Chondrocyte (in vitro differentiated cells): ENCODE data around the gene CRYBB1. TPM values are rescaled to one million over a fixed set of nuclear protein-coding genes. Genes with fewer than 3 reads are reported as not detected.
A peak's percentile ranks its signal among the peaks of the same experiment; 100 is the strongest.
"Not testable (repeated sequence)": the region's sequence is repeated elsewhere in the genome, so short reads cannot be mapped to it uniquely, and the experiment has no call there.

ENCODE experiments used
- DNase-seq: peaks from one replicate; pipeline ENCODE4 v3.0.0; 2021; ENCODE audit warnings: mixed read lengths, low spot score
- H3K27ac Mint-ChIP-seq: one replicate; pipeline ENCODE4 v1.8.0; 2021; ENCODE audit warnings: mild to moderate bottlenecking, moderate library complexity, mixed read lengths; ENCODE audit not compliant: unreplicated experiment
- H3K27me3 Mint-ChIP-seq: 2 replicates; pipeline ENCODE4 v1.8.0; 2021; ENCODE audit warnings: low read depth, mixed read lengths
- H3K36me3 Mint-ChIP-seq: 2 replicates; pipeline ENCODE4 v1.8.0; 2021; ENCODE audit warnings: low read depth, mixed read lengths
- H3K4me1 Mint-ChIP-seq: 2 replicates; pipeline ENCODE4 v1.8.0; 2021; ENCODE audit warnings: low read depth, mild to moderate bottlenecking, mixed read lengths
- H3K4me3 Mint-ChIP-seq: one replicate; pipeline ENCODE4 v1.8.0; 2021; ENCODE audit warnings: mild to moderate bottlenecking, moderate library complexity, mixed read lengths; ENCODE audit not compliant: unreplicated experiment
- H3K9me3 Mint-ChIP-seq: 2 replicates; pipeline ENCODE4 v1.8.0; 2021; ENCODE audit warnings: low read depth, mixed read lengths
- total RNA-seq: library from RNA; stranded (reverse); gene quantifications from 3 replicates; pipeline ENCODE4 v1.2.1, GENCODE V29; 2021
- TF ChIP-seq, protein P1 (sequence below): fragments of 200-600 bp; sonication (generic); IDR thresholded peaks from 2 replicates; pipeline ENCODE4 v1.5.0; 2021; ENCODE audit warnings: antibody characterized with exemption, mild to moderate bottlenecking, moderate library complexity

The CRYBB1 gene
- total RNA-seq, 1 donor from 2014 or later = not detected

DNA sequence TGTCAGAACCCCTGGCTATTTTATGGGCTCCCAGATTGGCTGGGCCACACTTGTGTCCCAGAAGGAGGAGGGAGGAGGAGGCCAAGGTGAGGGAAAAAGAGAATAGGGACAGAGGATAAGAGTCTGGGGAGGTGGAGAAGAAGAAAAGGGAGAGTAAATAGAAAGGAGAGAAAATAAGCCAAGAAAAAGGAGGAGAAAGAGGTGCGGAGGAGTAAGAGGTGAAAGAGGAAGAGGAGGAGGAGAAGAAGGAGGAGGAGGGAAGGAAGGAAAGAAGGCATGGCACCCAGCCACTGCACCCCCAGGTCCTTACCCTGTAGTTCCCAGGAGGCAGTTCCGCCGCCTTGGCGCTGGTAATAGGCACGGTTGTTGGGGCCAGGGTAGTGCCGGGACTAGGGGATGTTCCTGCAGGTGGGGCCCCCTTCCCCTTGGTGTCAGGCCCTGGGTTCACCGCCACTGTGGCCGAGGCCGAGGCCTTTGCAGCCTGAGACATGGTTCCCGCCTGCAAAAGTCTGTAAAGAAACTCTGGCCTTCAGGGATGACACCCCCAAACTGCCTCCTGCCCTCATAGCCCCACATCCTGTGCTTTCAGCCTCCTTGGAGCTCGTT lies 1.9 kb downstream of the CRYBB1 start:
- no peak for DNase-seq
- no peak overlapping the region for H3K27ac Mint-ChIP-seq
- TF ChIP-seq, protein P1, sequence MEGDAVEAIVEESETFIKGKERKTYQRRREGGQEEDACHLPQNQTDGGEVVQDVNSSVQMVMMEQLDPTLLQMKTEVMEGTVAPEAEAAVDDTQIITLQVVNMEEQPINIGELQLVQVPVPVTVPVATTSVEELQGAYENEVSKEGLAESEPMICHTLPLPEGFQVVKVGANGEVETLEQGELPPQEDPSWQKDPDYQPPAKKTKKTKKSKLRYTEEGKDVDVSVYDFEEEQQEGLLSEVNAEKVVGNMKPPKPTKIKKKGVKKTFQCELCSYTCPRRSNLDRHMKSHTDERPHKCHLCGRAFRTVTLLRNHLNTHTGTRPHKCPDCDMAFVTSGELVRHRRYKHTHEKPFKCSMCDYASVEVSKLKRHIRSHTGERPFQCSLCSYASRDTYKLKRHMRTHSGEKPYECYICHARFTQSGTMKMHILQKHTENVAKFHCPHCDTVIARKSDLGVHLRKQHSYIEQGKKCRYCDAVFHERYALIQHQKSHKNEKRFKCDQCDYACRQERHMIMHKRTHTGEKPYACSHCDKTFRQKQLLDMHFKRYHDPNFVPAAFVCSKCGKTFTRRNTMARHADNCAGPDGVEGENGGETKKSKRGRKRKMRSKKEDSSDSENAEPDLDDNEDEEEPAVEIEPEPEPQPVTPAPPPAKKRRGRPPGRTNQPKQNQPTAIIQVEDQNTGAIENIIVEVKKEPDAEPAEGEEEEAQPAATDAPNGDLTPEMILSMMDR = no peak
- H3K36me3 Mint-ChIP-seq = no peaks in the 10 kb centered on the region
- H3K27me3 Mint-ChIP-seq = peaks cover 13% of the 10 kb centered on the region
- H3K4me3 Mint-ChIP-seq = no peak overlapping the region
- no peaks in the 10 kb centered on the region for H3K9me3 Mint-ChIP-seq
- H3K4me1 Mint-ChIP-seq = peaks cover 4% of the 10 kb centered on the region

DNA sequence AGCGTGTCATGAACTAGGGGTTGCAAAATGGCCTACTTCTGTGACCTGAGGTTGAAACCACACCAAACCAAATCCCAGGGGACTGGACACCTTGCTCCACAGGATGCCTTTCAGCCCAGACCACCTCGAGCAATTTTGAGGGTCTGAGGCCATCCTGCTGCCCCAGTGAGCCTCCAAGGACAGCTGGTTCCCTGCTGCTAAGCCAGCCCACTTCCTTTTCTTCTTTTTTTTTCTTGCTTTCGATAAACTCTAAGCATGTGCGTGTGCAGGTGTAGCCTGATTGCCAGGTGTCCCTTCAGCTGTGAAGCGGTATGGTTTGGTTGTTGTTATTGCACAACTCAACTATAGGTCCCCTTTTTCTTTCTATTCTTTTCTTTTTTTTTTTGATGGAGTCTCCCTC lies 2.7 kb downstream of the CRYBB1 start:
- no peak overlapping the region for H3K27ac Mint-ChIP-seq
- TF ChIP-seq, protein P1 = no peak
- H3K9me3 Mint-ChIP-seq = no peaks in the 10 kb centered on the region
- no peak overlapping the region for H3K4me3 Mint-ChIP-seq
- H3K36me3 Mint-ChIP-seq = no peaks in the 10 kb centered on the region
- peaks cover 12% of the 10 kb centered on the region for H3K4me1 Mint-ChIP-seq
- peaks cover 13% of the 10 kb centered on the region for H3K27me3 Mint-ChIP-seq
- no peak for DNase-seq

DNA sequence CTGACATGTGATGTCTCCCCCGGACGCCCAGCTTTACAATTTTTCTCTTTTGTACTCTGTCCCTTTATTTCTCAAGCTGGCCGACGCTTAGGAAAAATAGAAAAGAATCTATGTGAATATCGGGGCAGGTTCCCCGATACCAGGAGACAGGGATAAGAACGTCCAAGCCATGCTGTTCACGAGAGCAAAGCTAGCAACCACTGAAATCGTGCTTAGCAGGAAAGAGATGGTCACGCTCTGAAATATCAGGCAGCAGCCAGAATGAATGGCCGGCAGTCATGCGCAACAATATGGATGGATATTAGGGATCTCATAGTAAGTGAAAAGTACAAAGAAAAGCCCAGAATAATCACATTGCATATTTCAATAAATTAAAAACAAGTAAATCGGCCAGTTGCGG lies 3.5 kb downstream of the CRYBB1 start:
- no peak overlapping the region for H3K4me3 Mint-ChIP-seq
- DNase-seq = no peak

DNA sequence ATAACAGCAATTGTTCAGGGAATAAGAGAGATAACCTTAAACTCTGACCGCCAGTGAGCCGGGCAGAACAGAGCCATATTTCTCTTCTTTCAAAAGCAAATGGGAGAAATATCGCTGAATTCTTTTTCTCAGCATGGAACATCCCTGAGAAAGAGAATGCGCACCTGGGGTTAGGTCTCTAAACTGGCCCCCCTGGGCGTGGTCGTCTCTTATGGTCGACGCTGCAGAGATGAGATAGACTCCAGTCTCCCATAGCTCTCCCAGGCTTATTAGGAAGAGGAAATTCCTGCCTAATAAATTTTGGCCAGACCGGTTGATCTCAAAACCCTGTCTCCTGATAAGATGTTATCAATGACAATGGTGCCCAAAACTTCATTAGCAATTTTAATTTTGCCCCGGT lies 4.1 kb downstream of the CRYBB1 start:
- not testable (repeated sequence) for H3K27ac Mint-ChIP-seq, H3K4me3 Mint-ChIP-seq, H3K9me3 Mint-ChIP-seq, DNase-seq, H3K36me3 Mint-ChIP-seq
- Mint-ChIP-seq H3K27me3 (peaks cover 13% of the 10 kb centered on the region), H3K4me1 (peaks cover 26% of the 10 kb centered on the region)

More for the DNA sequence above, 3.5 kb downstream of the CRYBB1 start:
- H3K27ac Mint-ChIP-seq = no peak overlapping the region
- peaks cover 20% of the 10 kb centered on the region for H3K4me1 Mint-ChIP-seq
- no peaks in the 10 kb centered on the region for H3K36me3 Mint-ChIP-seq
- TF ChIP-seq, protein P1 = no peak
- no peaks in the 10 kb centered on the region for H3K9me3 Mint-ChIP-seq
- H3K27me3 Mint-ChIP-seq = peaks cover 13% of the 10 kb centered on the region

DNA sequence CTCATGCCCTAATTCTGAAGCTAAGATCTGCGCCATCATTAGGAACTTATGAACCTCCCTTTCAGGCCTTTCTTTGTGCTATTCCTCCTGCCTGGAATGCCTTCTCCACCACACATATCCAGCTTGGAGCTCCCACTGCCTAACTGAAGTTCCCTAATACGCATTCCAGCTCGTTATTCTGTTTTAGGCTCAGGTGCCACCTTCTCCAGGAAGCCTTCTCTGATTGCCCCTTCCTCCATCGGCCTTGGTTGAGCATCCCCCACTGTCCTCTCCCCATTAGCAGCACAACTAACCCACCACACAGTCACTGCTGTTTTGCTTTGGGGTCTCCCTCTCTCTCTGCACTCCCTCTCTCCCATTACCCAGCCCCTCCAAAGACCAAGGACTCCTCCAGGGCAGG lies 5.2 kb downstream of the CRYBB1 start:
- Mint-ChIP-seq H3K4me3 (no peak overlapping the region), H3K27me3 (peaks cover 13% of the 10 kb centered on the region), H3K4me1 (peaks cover 37% of the 10 kb centered on the region), H3K36me3 (no peaks in the 10 kb centered on the region), H3K9me3 (no peaks in the 10 kb centered on the region), H3K27ac (no peak overlapping the region)
- DNase-seq = no peak
- TF ChIP-seq, protein P1 = no peak

DNA sequence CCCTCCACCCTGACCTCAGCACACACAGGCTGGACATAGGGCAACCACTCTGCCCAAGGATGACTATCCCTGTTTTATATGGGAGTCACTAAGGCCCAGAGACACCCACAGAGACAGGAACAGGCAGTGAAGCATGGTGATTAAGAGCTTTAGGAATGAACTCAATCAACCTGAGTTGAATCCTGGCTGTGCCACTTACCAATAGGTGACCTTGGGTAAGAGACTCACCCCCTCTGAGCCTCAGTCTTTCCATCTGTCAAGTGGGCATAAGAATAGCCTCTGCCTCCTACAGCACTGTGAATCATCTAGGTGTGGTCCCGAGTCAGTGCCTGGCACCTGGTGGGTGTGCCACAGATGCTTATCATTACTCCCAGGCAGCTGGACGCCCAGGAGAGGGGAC lies 6.8 kb downstream of the CRYBB1 start:
- H3K4me3 Mint-ChIP-seq = no peak overlapping the region
- H3K4me1 Mint-ChIP-seq = peaks cover 42% of the 10 kb centered on the region
- H3K27ac Mint-ChIP-seq = peak overlapping the region; percentile 97
- H3K27me3 Mint-ChIP-seq = peaks cover 13% of the 10 kb centered on the region
- TF ChIP-seq, protein P1 = no peak
- no peaks in the 10 kb centered on the region for H3K9me3 Mint-ChIP-seq
- no peak for DNase-seq
- H3K36me3 Mint-ChIP-seq = no peaks in the 10 kb centered on the region
